Measurements from ENCODE around the gene PREX1.

PREX1 gene

DNA sequence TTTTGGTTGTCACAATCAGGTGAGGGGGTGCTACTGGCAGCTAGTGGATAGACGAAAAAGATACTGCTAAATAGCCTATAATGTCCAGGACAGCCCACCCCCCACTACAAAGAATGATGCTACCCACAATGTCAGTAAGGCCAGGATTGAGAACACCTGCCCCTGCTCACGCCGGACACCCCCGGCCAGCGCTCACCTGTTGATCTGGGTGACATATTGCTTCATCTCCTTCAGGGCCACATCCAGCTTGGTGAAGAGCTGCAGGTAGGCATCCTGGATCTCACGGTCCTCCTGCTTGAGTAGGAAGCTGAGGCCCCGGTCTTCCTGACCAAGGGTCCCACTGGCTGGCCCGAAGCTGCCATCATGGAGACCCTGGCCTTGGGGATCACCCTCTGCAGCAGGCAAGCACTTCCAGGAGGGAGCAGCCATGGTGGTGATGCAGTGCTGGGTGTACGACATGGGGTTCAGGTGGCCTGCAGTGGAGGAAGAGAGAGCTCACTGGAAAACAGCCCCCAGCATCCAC lies 178.6 kb downstream of the PREX1 start:
- no peak for DNase-seq

DNA sequence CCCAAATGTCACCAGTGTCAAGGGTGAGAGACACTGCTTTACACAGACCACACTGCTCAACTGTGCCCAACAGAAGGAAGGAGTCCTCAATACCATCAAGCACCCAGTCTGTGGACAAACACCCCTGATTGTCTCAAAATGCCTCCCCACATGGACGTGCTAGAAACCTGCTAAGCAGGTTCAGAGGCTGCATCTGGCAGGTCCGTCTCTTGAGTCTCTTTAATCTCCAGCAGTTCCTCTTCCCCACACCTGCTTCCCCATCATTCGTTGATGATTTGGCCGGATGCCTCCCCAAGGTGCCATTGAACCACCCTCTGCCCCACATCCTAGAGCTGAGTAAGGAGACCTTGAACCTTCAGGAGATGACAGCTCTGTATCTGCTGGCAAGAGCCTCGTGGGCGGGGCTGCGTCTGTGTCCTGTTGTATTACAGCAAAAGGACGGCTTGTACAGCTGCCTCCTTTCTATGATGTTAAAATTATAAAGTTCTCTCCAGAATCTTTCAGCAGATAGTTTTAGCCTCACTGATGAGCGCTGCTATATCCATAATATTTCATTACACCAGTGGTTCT lies 179.2 kb downstream of the PREX1 start:
- DNase-seq = no peak

DNA sequence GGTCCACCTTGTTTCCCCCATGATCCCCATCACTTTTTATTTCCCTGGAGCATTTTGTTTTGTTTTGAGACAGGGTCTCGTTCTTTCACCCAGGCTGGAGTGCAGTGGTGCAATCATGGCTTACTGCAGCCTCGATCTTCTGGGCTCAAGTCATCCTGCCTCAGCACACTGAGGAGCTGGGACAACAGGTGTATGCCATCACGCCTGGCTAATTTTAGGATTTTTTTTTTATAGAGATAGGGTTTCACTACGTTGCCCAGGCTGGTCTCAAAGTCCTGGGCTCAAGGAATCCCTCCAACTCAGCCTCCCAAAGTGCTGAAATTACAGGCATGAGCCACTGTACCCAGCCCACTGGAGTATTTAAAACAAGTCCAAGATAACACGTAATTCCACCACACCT lies 179.9 kb downstream of the PREX1 start:
- no peak for DNase-seq

DNA sequence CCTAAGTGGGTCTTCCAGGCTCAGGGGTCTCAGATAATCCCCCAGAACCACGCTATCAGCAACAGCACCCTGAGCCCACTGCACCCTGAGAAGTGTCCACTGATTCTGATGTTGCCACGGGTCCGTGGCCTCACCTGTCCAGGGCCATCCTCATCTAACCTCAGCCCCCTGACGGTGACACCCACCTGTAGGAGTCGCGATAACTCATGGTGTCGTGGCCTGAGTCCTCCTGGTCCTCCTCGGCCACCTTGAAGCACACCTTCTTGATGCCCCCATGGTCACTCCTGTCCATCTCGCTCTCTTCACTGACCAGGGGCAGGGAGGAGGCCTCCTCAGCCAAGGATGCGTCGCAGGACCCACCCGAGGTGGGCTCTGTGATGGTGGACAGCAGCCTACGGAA lies 182.1 kb downstream of the PREX1 start:
- no peak for DNase-seq

DNA sequence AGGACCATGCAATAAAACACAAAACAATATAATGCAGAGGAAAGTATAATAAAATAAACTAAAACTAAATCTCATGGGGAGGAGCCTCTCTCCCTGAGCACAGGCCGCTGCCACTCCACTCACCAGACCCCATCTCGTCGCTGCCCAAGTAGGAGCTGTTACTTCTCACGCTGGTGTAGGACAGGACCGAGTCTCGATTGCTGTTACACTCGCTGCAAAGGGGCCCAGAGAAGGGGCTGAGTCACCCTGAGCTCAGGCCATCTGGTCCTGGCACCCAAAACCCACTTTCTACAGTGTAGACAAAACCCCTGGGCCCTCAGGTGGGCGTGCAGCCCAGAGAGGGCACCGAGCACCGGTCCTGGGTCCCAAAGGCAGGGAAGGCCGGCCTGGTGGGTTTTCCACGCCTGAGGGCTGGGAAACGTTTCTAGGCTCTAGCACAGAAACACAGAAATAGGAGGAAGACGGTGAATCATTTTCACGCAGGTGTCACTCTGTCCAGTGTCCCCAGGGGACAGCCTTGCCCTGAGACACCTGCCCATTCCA lies 183.4 kb downstream of the PREX1 start:
- no peak for DNase-seq

DNA sequence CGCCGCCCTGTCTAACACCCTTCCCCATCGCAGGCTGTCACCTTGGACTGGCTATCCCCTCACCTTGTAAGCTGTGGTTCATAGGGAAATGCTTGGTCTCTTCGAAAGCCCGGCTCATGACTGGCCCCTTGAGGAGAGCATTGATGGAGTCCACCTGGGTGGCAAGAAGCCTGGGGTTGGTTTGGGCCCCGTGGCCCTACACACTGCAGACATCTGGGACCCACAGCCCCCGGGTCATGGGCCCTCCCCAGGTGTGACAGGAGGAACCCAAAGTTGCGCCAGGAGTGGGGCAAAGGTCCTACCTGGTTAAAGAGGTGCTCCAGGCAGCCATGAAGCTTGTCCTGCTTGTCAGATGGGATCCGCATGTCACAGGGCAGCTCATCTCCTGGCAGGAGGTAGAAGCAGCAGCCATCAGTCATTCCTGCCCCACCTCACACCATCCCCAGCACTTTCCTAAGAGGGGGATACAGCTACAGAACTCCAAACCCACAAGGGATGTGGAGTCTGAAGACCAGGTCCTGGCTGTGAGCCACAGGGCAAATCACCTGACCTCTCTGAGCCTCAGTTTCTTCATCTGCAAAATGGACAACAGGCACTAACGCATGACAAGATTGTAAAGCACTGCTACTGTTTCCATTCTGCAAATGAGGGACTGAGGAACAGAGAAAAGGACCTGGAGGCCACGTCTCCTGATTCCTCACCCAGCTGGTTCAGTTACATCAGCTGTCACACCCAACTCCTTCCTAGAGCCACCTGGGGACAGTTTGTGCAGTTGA lies 185.5 kb downstream of the PREX1 start:
- DNase-seq = no peak

DNA sequence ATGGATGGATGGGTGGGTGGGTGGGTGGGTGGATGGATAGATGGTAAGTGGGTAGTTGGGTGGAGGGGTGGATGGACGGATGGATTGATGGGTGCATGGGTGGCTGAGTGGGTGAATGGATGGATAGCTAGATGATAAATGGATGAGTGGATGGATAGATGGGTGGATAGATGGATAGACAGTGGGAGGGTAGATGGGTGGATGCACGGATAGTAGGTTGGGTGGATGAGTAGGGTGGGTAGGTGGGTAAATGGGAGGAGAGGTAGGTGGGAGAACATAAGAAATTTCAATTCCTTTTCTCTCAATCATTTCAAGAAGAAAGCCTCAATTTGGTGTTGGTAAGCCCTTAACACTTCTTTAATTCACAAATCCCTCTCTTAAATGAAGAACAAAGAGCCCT lies 186.9 kb downstream of the PREX1 start:
- DNase-seq = no peak

DNA sequence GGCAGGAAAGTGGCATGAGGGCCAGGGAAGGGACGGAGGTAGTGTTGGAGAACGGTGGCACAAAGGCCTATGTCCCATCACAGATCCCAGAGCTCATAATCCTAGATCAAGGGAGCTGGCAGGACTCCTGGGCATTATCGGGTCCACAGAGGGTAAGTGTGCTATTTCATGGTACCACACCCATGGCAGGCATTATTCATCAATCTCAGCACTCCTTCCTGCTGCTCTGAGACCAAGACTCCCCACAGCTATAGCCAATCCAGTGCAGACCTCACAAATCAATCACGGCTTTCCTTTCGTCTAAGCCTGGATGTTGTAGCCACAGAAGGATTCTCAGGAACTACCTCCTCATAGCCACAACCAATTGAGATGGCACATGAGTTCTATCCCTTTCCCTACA lies 187.9 kb downstream of the PREX1 start:
- no peak for DNase-seq

DNA sequence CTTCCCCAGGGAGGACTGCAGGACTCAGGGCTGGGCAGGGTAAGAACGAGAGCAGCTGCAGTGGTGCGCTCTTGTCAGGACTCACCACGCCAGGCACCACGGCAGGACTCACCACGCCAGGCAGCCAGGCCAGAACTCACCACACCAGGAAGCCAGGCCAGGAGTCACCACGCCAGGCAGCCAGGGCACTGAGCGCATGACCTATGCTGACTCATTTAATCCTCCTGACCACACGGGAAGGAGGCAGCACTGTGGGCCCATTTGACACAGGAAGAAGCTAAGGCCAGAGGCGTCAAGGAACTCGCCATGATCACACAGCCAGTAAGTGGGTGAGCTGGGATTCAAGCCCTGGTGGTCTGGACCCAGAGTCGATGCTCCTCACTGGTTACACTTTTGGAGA lies 189.3 kb downstream of the PREX1 start:
- peak; percentile 49 for DNase-seq

DNA sequence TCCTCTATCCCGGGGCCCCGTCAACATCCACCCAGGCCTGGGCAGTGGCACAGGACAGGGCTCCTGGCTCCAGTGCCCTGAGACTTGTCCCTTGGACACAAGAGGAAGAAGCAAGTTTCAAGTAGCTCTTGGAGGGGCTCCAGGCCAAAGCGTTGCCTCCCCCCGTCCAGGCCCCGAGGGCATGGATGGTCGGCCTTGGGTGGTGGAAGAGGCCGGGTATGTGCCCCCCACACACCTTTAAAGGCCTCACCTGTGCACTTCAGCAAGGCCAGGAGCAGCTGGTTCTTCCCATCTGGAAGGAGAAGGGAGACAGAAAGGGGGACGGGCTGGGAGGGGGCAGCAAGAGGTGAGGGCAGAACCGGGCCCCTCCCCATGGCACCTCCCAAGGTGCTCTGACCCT lies 190.3 kb downstream of the PREX1 start:
- DNase-seq = no peak

DNA sequence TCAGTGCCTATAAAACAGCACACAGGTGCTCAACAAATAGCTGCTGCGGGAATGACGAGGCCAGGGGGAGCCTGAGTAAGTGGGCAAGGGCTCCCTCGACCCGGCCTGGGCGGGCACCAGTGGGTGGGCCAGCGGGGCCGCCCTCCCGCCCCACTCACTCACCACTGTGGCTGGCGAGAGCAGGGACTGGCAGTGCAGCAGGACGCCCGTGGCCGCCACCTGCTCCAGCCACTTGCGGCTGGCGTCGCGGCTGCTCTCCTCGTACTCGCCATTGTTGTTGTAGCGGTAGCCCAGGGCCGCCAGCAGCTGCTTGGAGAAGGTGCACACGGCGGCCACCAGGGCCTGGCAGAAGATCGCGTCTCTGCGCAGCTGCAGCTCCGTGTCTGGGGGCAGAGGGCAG lies 191.5 kb downstream of the PREX1 start:
- no peak for DNase-seq

DNA sequence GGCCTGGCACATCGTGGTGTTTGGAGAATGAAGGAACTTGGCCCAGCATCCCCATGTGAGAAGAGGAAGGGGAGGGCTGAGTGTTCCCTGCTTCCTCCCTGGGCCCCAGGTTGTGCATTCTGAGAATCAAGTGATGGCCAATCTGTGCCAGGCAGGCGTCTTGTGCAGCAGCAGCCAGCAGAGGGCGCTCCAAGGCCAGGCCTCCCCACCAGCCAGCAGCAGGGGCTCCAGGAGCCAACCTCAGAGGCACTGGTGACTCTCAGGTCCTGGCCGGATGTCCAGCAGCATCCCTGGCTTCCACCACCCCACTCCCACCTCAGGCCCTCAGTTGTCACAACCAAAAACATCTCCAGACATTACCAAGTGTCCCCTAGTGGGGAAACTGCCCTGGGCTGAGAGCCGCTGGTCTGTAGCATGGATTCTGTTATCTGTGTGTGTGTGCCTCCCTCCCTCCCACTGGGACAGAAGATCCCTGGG lies 192.0 kb downstream of the PREX1 start:
- peak; percentile 74 for DNase-seq

DNA sequence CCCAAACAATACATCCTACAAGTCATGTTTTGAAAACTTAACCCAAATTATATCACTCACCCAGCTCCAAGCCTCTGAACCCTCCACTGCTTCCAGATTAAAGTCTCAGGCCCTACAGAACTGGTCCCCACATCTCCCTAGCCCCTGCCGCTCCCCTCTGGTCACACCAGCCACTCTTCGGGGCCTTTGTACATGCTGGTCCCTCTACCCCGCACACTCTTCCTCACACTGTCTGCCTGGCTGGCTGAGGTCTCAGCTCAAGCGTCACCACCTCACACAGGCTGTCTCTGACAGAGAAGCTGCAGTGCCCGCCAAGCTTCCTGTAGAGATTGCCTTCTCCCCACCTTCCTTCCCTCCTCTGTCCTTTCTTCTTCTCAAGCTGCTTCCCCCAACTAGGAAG lies 192.4 kb downstream of the PREX1 start:
- DNase-seq = no peak

DNA sequence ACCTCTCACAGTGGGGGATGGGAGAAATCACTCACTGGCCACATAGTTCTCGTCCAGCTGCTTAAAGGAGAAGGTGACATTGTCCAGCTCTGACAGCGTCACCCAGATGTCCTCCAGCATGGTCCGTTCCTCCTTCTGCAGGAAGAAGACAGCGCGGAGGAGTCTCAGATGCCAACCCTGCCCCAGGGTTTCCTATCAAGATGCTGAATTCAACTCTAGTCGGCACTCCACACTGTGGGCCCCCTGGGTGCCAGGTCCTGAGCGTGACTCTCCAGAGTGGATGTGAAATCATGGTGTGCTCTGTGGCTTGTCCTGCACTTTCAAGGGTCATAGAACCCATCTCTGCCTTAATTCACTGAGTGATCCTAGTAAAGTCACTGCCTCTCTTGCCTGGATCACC lies 193.2 kb downstream of the PREX1 start:
- no peak for DNase-seq

DNA sequence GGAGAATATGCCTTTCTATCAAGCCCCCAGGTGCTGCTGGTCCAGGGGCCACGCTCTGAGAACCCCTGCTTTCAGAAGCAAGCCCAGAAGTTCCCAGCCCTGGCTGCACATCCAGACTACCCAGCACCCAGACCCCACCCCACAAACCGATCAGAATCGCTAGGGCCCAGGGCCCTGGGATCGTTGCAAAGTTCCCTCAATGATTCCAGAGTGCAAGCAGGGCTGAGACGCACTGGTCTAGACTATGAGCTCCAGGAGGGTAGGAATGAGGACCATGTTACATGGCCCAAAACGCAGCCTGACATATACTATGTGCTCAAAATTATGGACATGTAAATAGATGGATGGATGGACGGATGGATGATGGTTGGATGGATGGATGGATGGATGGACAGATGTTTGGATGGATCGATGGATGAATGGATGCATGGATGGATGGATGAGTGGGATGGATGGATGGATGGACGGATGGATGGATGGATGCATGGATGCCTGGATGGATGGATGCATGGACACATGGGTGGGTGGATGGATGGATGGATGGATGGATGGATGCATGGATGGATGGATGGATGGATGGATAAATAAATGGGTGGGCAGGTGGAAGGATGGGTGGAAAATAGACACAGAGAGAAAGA lies 194.1 kb downstream of the PREX1 start:
- DNase-seq = no peak

DNA sequence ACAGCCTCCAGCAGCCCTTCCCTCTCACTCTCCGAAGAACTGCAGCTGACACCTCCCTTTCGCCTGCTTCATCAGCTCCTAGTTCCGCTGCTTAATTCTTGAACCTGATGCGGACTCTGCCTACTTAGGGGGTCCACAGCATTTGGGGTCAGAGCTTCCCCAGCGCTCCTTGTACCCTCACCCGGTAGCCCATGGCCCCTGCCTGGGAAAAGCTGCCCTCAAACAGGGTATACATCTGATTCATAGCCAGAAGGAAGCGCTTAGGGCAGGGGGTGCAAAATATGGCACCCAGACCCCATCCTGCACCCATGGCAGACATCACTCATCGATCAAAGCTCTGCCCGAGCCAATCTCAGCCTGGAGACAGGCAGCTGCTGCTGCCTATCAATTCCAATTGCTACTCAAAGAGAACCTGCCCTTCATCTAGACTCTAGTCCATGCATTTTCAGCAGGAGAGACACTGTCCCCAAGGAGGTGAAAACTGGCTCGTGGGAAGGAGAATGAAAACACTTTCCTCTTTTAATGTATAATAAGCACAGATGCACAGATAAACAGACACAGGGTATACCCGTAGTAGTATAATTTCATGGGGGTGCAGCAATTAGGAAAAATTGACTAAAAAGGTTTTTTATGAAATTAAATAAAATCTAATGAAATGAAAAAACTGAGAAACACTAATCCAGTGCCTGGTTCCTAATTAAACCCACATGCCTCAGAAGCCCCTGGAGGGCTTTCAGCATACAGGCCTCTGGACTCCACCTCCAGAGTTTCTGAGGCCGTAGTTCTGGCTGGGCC lies 194.8 kb downstream of the PREX1 start:
- DNase-seq = no peak

DNA sequence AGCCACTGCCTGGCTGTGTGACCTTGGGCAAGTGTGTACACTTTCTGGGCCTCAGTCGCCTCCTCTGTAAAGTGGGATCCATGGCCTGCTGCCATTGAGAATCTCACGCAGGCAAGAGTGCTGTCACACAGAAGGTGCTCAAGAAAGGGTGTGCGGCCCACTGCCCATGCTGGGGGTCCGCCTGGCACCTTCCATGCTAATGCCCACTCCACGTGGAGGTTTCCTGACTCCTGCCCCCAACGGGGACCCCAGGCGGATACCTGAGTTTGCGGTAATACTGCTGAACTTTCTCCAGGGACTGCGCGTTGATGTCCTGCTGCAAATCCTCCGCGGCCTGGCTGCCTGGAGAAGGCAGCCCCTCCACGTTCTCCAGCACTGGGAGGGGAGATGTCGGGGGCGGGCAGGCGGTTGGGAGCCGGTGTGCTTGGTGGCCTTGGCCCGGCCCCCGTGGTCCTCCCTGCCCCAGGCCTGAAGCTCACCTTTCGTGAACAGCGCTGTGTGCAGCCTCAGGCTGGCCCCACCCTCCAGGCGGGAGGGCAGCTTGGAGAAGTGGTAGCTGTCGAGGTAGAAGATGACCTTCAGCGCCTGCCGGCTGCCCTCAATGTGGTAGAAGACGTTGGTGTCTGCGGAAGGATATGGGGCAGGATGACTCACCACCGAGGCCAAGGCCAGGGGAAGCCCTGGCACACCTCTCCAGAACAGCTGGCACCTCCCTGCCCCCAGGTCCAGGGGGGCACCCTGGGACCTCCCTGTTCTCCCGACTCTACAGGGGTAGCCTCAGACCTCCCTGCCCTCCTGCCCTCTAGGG lies 195.6 kb downstream of the PREX1 start:
- DNase-seq = no peak

DNA sequence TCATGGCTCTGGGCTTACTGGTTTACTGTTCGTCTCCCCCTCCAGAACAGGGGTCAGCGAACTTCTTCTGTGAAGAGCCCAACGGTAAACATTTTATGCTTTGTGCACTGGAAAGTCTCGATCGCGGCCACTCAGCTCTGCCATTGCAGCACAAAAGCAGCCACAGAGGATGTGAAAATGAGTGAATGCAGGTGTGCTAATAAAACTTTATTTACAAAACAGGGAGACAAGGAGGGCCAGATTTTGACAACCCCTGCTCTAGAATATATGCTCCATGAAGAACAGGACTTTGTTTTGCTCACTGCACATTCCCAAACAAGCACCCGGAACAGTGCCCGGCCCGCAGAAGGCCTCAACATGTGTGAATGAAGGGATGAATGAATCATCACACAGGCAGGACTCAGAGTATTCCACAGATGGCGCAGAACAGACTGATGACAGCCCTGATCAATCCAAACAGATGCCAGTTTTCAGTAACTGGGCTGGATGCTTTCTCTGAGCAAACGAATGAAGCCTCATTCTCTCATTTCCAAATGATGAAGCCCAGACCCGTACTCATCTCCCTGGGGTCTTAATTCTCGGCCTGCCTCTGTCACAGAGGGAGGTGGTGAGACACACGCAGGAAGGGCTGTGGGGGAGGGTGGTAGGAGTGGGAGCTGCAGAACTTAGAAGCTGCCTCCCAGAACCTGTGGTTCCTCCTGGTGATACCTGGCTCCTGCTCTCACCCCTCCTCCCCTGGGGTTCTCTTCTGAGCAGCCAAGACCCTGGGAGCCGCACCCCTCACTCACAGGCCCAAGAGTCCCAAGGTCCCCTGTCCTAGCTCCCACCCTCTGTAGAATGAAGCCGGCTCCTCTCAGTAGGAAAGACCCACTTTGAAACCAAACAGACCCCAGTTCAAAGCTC lies 196.4 kb downstream of the PREX1 start:
- no peak for DNase-seq

DNA sequence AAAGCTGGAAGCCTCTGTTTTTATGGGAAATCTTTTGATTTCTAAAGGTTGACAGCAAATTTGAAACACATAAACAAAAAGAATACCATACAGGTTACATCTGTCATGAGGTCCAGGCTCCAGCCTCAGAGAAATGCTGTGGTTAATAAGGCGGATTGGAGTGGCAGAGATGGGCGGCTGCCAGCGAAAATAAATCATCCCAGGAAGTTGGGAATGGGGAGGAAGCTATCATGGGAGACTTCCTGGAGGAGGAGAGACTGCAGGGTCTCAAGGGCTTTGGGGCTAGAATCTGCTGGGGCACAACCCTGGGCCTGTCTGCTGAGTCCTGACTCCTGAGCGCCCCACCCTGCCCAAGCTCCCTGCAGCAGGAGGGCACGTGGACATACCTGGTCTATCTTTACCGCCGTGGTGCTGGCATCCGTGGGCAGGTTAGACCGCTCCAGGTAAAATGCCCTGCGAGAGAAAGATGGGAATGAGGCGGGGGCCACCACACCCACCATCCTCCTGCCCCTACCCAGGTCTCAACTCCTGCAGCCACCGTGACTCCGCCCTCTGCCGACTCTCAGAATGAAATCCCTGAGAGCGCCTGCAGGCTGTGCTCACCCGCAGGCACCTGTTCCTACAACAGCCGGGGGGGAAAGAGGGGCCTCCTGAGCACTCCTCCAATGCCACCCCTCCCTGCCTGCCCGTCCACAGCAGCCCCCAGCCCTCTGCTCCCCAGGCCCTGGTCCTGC lies 197.3 kb downstream of the PREX1 start:
- no peak for DNase-seq

DNA sequence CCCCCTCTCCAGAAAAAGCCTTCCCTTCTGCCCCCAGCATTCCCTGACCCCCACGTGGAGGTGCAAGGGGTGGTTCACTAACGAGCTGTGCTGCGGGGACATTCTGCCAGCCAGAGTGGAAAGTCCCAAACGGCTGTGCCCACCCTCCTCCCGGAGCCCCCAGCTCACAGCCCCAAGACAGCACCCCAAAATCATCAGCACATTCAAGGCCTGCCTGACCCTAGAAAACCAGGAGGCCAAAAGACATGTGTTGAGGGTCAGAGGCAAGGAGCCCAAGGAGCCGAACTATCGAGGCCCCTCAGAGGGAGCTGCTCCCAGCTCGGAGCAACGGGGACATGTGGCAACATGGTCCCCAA lies 197.9 kb downstream of the PREX1 start:
- no peak for DNase-seq
